Measurements from ENCODE around the gene AMPD1. TPM values are rescaled to one million over a fixed set of nuclear protein-coding genes. Genes with fewer than 3 reads are reported as not detected.

Gene AMPD1
- total RNA-seq, 2 experiments from 2014 or later: not detected

DNA sequence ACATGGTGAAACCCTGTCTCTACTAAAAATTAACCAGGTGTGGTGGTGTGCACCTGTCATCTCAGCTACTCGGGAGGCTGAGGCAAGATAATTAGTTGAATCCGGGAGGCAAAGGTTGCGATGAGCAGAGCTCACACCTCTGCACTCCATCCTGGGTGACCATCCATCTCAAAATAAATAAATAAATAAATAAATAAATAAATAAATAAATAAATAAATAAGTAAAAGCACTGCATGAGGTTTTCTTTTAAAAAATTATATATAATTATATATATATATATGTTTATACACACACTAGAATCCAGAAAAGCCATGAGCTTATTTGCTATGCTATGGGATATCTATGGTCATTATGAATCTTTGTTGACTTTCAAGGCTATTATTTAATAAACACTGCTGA lies 2.4 kb downstream of the AMPD1 start:
- H3K36me3 ChIP-seq (ENCODE audit: insufficient read depth, low read length): no peaks in the 10 kb centered on the region
- H3K9me3 ChIP-seq (ENCODE audit: control insufficient read depth in 1 of 2, insufficient read depth in 1 of 2, low read length in 2 of 2): no peaks in the 10 kb centered on the region
- DNase-seq: no peak
- POLR2A ChIA-PET: no interaction called here
- no peak for TF ChIP-seq CTCF (IDR thresholded peaks at IDR 0.05)
- H3K4me1 Mint-ChIP-seq (ENCODE audit: low read depth): no peaks in the 10 kb centered on the region
- no peak overlapping the region for H3K4me3 ChIP-seq (ENCODE audit: low read length)
- H3K27ac ChIP-seq (ENCODE audit: low read depth in 1 of 2, low read length in 2 of 2): no peak overlapping the region
- H3K4me3 Mint-ChIP-seq: no peak overlapping the region
- intact Hi-C loops (cut with DNase I, micrococcal nuclease): no loop called here
- H3K27me3 Mint-ChIP-seq: peaks cover 37% of the 10 kb centered on the region
- no peaks in the 10 kb centered on the region for H3K9me3 Mint-ChIP-seq
- H3K27me3 ChIP-seq (ENCODE audit: control insufficient read depth in 1 of 2, insufficient read depth in 2 of 2, low read length in 2 of 2): peaks cover 0 to 8% of the 10 kb centered on the region in 2 experiments
- no peaks in the 10 kb centered on the region for H3K4me1 ChIP-seq (ENCODE audit: insufficient read depth, low read length)
- H3K27ac Mint-ChIP-seq: no peak overlapping the region
- no peak for ATAC-seq (ENCODE audit: poor library complexity)
- no peaks in the 10 kb centered on the region for H3K36me3 Mint-ChIP-seq (ENCODE audit: low read depth)
- CTCF ChIA-PET: no interaction called here

DNA sequence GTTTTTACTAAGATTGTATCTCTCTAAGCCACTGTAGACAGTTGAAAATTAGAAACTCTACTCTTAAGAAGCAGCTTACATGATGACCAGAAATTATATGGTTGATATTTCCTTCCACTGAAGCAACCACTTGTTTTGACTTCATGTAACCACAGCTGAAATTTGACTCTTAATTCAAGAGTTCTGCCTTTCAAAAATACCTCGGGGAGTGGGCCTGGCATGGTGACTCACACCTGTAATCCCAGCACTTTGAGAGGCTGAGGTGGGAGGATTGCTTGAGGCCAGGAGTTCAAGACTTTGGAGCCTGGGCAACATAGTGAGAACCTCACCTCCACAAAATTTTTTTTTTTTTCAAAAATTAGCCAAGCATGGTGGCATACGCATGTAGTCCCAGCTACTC lies 4.3 kb downstream of the AMPD1 start:
- ChIA-PET CTCF (no interaction called here), POLR2A (no interaction called here)
- DNase-seq (no peak), ATAC-seq (ENCODE audit: poor library complexity) (no peak)
- no peaks in the 10 kb centered on the region for H3K36me3 ChIP-seq (ENCODE audit: insufficient read depth, low read length)
- H3K9me3 ChIP-seq (ENCODE audit: control insufficient read depth in 1 of 2, insufficient read depth in 1 of 2, low read length in 2 of 2): no peaks in the 10 kb centered on the region
- H3K27me3 ChIP-seq (ENCODE audit: control insufficient read depth in 1 of 2, insufficient read depth in 2 of 2, low read length in 2 of 2): peaks cover 5 to 9% of the 10 kb centered on the region in 2 experiments
- TF ChIP-seq CTCF (IDR thresholded peaks at IDR 0.05): no peak
- Mint-ChIP-seq H3K4me1 (ENCODE audit: low read depth) (no peaks in the 10 kb centered on the region), H3K9me3 (no peaks in the 10 kb centered on the region), H3K36me3 (ENCODE audit: low read depth) (no peaks in the 10 kb centered on the region), H3K27me3 (peaks cover 52% of the 10 kb centered on the region), H3K27ac (no peak overlapping the region), H3K4me3 (no peak overlapping the region)
- H3K4me1 ChIP-seq (ENCODE audit: insufficient read depth, low read length): no peaks in the 10 kb centered on the region
- no peak overlapping the region for H3K27ac ChIP-seq (ENCODE audit: low read depth in 1 of 2, low read length in 2 of 2)
- intact Hi-C loops (cut with DNase I, micrococcal nuclease): no loop called here
- H3K4me3 ChIP-seq (ENCODE audit: low read length): no peak overlapping the region

DNA sequence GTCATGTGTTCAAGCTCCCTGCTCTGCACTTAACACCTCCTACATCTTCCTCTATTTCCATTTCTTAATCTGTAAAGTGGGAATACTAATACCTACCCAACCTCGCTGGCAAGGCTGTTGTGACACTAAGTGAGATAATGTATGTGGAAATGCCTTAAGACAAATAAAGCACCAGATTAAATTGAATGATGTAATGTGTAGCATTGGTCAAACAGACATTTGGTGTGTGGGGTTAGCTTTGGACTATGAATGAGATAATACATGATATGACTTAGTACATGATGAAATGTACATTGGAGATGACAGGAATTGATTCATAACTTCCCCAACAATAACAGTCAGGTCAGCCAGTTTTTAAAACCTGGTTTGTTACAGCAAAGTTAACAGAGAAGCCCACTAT lies 5.2 kb downstream of the AMPD1 start:
- ChIA-PET POLR2A (no interaction called here), CTCF (no interaction called here)
- peaks cover 52% of the 10 kb centered on the region for H3K27me3 Mint-ChIP-seq
- H3K27me3 ChIP-seq (ENCODE audit: control insufficient read depth in 1 of 2, insufficient read depth in 2 of 2, low read length in 2 of 2): peaks cover 5 to 9% of the 10 kb centered on the region in 2 experiments
- ATAC-seq (ENCODE audit: poor library complexity) (no peak), DNase-seq (no peak)
- no peak overlapping the region for H3K4me3 ChIP-seq (ENCODE audit: low read length)
- TF ChIP-seq CTCF (IDR thresholded peaks at IDR 0.05): no peak
- no peaks in the 10 kb centered on the region for H3K9me3 Mint-ChIP-seq
- no peaks in the 10 kb centered on the region for H3K36me3 Mint-ChIP-seq (ENCODE audit: low read depth)
- H3K27ac Mint-ChIP-seq: no peak overlapping the region
- no peak overlapping the region for H3K27ac ChIP-seq (ENCODE audit: low read depth in 1 of 2, low read length in 2 of 2)
- H3K4me1 Mint-ChIP-seq (ENCODE audit: low read depth): no peaks in the 10 kb centered on the region
- H3K4me3 Mint-ChIP-seq: no peak overlapping the region
- intact Hi-C loops (cut with DNase I, micrococcal nuclease): no loop called here
- no peaks in the 10 kb centered on the region for H3K9me3 ChIP-seq (ENCODE audit: control insufficient read depth in 1 of 2, insufficient read depth in 1 of 2, low read length in 2 of 2)
- H3K4me1 ChIP-seq (ENCODE audit: insufficient read depth, low read length): no peaks in the 10 kb centered on the region
- H3K36me3 ChIP-seq (ENCODE audit: insufficient read depth, low read length): no peaks in the 10 kb centered on the region
